Right cardiac atrium (tissue), 5 donors: Measurements from ENCODE around the gene RUFY3. TPM values are rescaled to one million over a fixed set of nuclear protein-coding genes. Genes with fewer than 3 reads are reported as not detected.
A peak's percentile ranks its signal among the peaks of the same experiment; 100 is the strongest.

Experiments
- ATAC-seq, 2 donors: fragments of 200-7000 bp; cut with Tn5 transposase; one replicate each; pipeline versions ENCODE4 v1.8.0 to v1.9.1; 2020; ENCODE audit warnings: moderate library complexity in 2 of 2, mild to moderate bottlenecking in 1 of 2
- DNase-seq, 3 donors: peaks; one replicate each; pipeline ENCODE4 v3.0.0-alpha.2; 2020
- H3K27ac ChIP-seq: one replicate; pipeline ENCODE4 v1.5.1; 2013; ENCODE audit warnings: mild to moderate bottlenecking, low read length, control low read depth, moderate library complexity
- H3K27me3 ChIP-seq: one replicate; pipeline ENCODE4 v1.6.1; 2013; ENCODE audit not compliant: control insufficient read depth, insufficient read depth
- H3K4me1 ChIP-seq: one replicate; pipeline ENCODE4 v1.6.1; 2013; ENCODE audit warnings: low read length; ENCODE audit not compliant: control insufficient read depth, insufficient read depth
- H3K4me3 ChIP-seq: one replicate; pipeline ENCODE4 v1.5.1; 2013; ENCODE audit warnings: low read length, control low read depth
- H3K9me3 ChIP-seq: one replicate; pipeline ENCODE4 v1.6.1; 2013; ENCODE audit warnings: low read length; ENCODE audit not compliant: control insufficient read depth
- WGBS: extraction: QIAGEN DNeasy Blood & Tissue Kit; methylation state at CpG from one replicate; pipeline ENCODE4 v1.1.7; 2013; 5-methylcytosine and 5-hydroxymethylcytosine counted together
- intact Hi-C, 4 donors: fragments of 100-400 bp; cut with DNase I; formaldehyde crosslinking; loops; one replicate each; pipeline versions ENCODE4 v1.11.0 to v1.14.0; 2022 to 2023
- polyA plus RNA-seq: library from polyadenylated mRNA; stranded (reverse); fragments of 200-250 nt; gene quantifications from one replicate; pipeline ENCODE4 v1.2.3, GENCODE V29; 2013
- total RNA-seq, 4 donors: library from RNA; stranded (reverse); fragmentation: NEBNext Ultra II Directional; extraction: Animal tissue kit (Norgen Biotek cat#: 25700); gene quantifications; one replicate each; pipeline ENCODE4 v1.2.1, GENCODE V29; 2021
- donor health status: healthy with polysubstance abuse.
- donor health status: DM: no; HTN: yes; CAD: no.
- donor health status: DM: no; HTN: no; CAD: no.
- donor health status: DM: no; HTN: yes; CAD: no; lungs with severe emphysema.
- donor health status: DM: yes; HTN: yes; CAD: no.

RUFY3 gene
- total and polyA plus RNA-seq, 5 donors = 14.1 to 30.1 (median 29.1) TPM

GRCh38 chr4:70841211-70841610 lies 119.4 kb downstream of the RUFY3 start:
- no peak for ATAC-seq
- H3K27ac ChIP-seq = no peak overlapping the region
- no peaks in the 10 kb centered on the region for H3K27me3 ChIP-seq
- H3K4me1 ChIP-seq = no peaks in the 10 kb centered on the region
- no peak for DNase-seq
- H3K9me3 ChIP-seq = no peaks in the 10 kb centered on the region
- H3K4me3 ChIP-seq = no peak overlapping the region
- intact Hi-C loops = loop anchor here in 1 of 4 donors (10.0 kb wide), 1 partner anchor 154 kb away; the partner anchor contains the start of gene DCK

- no peaks in the 10 kb centered on the region for H3K9me3 ChIP-seq
- no peak overlapping the region for H3K4me3 ChIP-seq
- H3K27ac ChIP-seq = no peak overlapping the region
- 29% methylated on average over 1 of the region's 1 CpG for WGBS
- no peak for DNase-seq
- H3K27me3 ChIP-seq = no peaks in the 10 kb centered on the region
- no peaks in the 10 kb centered on the region for H3K4me1 ChIP-seq
- intact Hi-C loops = loop anchor here in 1 of 4 donors (10.0 kb wide), 1 partner anchor 153 kb away; the partner anchor contains the start of gene DCK
- no peak for ATAC-seq
These were observed 120.2 kb downstream of the RUFY3 start for GRCh38 chr4:70841951-70842350.

DNA sequence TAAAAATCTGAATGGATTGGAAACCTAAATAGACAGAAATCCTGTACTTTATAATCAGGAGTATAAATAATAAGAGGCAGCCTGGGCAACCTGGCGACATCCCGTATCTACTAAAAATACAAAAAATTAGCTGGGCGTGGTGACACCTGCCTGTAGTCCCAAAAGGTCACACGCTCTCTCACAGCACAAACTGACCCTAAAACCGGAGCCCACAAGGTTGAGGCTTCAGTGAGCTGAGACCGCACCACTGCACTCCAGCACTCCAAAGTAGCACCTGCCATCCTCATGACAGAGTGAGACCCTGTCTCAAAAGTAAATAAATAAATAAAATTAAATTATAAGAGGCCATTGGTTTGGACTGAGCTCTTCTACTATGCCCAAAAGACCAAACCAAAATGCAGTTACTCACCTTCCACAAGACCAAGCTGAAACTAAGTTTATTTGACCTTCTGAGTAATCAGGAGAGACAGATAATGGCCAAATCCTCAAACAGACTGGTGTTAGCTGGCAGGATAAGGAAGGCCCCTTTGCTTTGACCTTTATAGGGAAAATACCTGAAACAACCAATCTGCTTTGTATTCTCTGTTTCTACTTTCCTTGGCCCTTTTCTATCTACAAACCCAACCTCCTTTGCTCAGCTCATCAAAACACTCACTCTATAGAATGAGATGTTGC lies 121.1 kb downstream of the RUFY3 start:
- 92% methylated on average over 6 of the region's 6 CpGs for WGBS
- no peak overlapping the region for H3K4me3 ChIP-seq
- no peak for DNase-seq
- no peaks in the 10 kb centered on the region for H3K27me3 ChIP-seq
- intact Hi-C loops = loop anchor here in 1 of 4 donors (10.0 kb wide), 1 partner anchor 152 kb away; the partner anchor contains the start of gene DCK
- no peak overlapping the region for H3K27ac ChIP-seq
- ATAC-seq = no peak
- H3K4me1 ChIP-seq = no peaks in the 10 kb centered on the region
- no peaks in the 10 kb centered on the region for H3K9me3 ChIP-seq

DNA sequence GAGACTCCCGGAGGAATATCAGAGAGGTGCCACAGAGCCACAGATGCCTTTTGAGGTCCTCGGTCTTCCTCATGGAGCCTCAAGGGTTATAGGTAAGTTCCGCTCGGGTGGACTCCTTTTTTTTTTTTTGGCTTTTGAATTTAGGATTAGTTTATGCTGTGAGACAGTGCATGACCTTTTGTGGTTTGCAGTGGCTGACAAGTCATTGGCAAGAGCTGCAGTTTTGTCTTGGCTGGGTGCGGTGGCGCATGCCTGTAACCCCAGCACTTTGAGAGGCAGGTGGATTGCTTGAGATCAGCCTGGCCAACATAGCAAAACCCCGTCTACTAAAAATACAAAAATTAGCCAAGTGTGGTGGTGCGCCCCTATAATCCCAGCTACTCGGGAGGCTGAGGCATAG lies 122.4 kb downstream of the RUFY3 start:
- intact Hi-C loops = loop anchor here in 1 of 4 donors (10.0 kb wide), 1 partner anchor 151 kb away; the partner anchor contains the start of gene DCK
- no peaks in the 10 kb centered on the region for H3K4me1 ChIP-seq
- no peak overlapping the region for H3K27ac ChIP-seq
- peak in 1 of 3 donors; percentile 14 for DNase-seq
- 93% methylated on average over 9 of the region's 9 CpGs for WGBS
- no peaks in the 10 kb centered on the region for H3K27me3 ChIP-seq
- H3K4me3 ChIP-seq = no peak overlapping the region
- H3K9me3 ChIP-seq = no peaks in the 10 kb centered on the region
- ATAC-seq = no peak

- H3K9me3 ChIP-seq = no peaks in the 10 kb centered on the region
- H3K27me3 ChIP-seq = no peaks in the 10 kb centered on the region
- WGBS = 84% methylated on average over 5 of the region's 5 CpGs
- no peaks in the 10 kb centered on the region for H3K4me1 ChIP-seq
- DNase-seq (no peak), ATAC-seq (no peak)
- intact Hi-C loops = loop anchor here in 1 of 4 donors (10.0 kb wide), 1 partner anchor 146 kb away; the partner anchor contains the start of gene DCK
- H3K4me3 ChIP-seq = no peak overlapping the region
- H3K27ac ChIP-seq = no peak overlapping the region
These were observed 127.5 kb downstream of the RUFY3 start for GRCh38 chr4:70849291-70849690.

DNA sequence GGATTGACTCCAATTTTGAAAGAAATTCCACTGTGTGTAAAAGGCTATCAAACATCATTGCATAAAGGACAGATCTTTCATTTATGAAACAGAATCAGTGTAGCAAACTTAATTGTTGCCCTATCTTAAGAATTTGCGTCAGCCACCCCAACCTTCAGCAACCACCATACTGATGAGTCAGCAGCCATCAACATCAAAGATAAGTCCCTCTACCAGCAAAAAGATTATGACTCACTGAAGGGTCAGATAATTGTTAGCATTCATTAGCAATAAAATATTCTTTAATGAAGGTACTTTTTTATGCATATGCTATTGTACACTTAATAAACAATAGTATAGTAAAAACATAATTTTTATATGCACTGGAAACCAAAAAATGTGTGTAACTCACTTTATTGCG lies 133.7 kb downstream of the RUFY3 start:
- 98% methylated on average over 2 of the region's 2 CpGs for WGBS
- Histone ChIP-seq H3K4me3 (no peak overlapping the region), H3K4me1 (no peaks in the 10 kb centered on the region), H3K27me3 (no peaks in the 10 kb centered on the region), H3K9me3 (no peaks in the 10 kb centered on the region), H3K27ac (no peak overlapping the region)
- intact Hi-C loops = no loop called here
- DNase-seq = no peak
- ATAC-seq = no peak

Other genes starting within 250 kb of the RUFY3 start
- not detected for gene MUC7, start 249.8 kb upstream of the RUFY3 start, total RNA-seq
- gene MUC7, start 249.8 kb upstream of the RUFY3 start, polyA plus RNA-seq = not detected
- not detected for gene AMTN, start 203.4 kb upstream of the RUFY3 start, total RNA-seq
- not detected for gene AMTN, start 203.4 kb upstream of the RUFY3 start, polyA plus RNA-seq
- not detected for gene AMBN, start 129.7 kb upstream of the RUFY3 start, total RNA-seq
- not detected for gene AMBN, start 129.7 kb upstream of the RUFY3 start, polyA plus RNA-seq
- gene ENAM, start 93.2 kb upstream of the RUFY3 start, total RNA-seq = 10 to 100 TPM in 1 of 4 donors, 1 to 10 TPM in 3; 3.1 to 12.1 (median 4.6) TPM
- 2.6 TPM for gene ENAM, start 93.2 kb upstream of the RUFY3 start, polyA plus RNA-seq
- 10 to 100 TPM in 1 of 4 donors, 1 to 10 TPM in 3; 1.8 to 20.0 (median 4.4) TPM for gene JCHAIN, start 55.5 kb upstream of the RUFY3 start, total RNA-seq
- gene JCHAIN, start 55.5 kb upstream of the RUFY3 start, polyA plus RNA-seq = 0.36 TPM
- gene UTP3, start 33.4 kb upstream of the RUFY3 start, total RNA-seq = 10 to 100 TPM; 17.6 to 19.9 (median 18.6) TPM
- gene UTP3, start 33.4 kb upstream of the RUFY3 start, polyA plus RNA-seq = 15.5 TPM
- gene GRSF1, start 117.9 kb downstream of the RUFY3 start, total RNA-seq = 10 to 100 TPM; 69.1 to 81.4 (median 78.4) TPM
- 50.7 TPM for gene GRSF1, start 117.9 kb downstream of the RUFY3 start, polyA plus RNA-seq
- 10 to 100 TPM; 16.9 to 26.2 (median 19.4) TPM for gene MOB1B, start 180.4 kb downstream of the RUFY3 start, total RNA-seq
- gene MOB1B, start 180.4 kb downstream of the RUFY3 start, polyA plus RNA-seq = 5.6 TPM